H1 (cell line): ENCODE data around the gene NSF. TPM values are rescaled to one million over a fixed set of nuclear protein-coding genes. Genes with fewer than 3 reads are reported as not detected.

ENCODE experiments used
- CTCF ChIA-PET: fragments of 300-600 bp; sonication (Branson Sonifier 250); formaldehyde crosslinking; loops from one replicate; lab custom pipeline; 2021; ENCODE audit not compliant: partially characterized antibody; lab: Charles Lee
- POLR2A ChIA-PET: fragments of 300-600 bp; sonication (Branson Sonifier 250); formaldehyde crosslinking; loops from one replicate; lab custom pipeline; 2021; ENCODE audit warnings: inconsistent platforms; ENCODE audit not compliant: partially characterized antibody; lab: Charles Lee
- DNase-seq, 2 experiments: peaks; one replicate each; pipeline versions ENCODE4 v3.0.0 to v3.0.0-alpha.2; 2010 to 2022; ENCODE audit warnings: low spot score in 2 of 2, low read depth in 1 of 2, mixed read lengths in 1 of 2
- FAIRE-seq: peaks from 2 replicates; lab custom pipeline; 2011; peaks lifted over from hg19 to GRCh38; lab: Jason Lieb, UNC
- H2AFZ ChIP-seq: 2 replicates; pipeline ENCODE4 v1.8.1; 2012; ENCODE audit warnings: low read length, inconsistent platforms
- H2AK5ac ChIP-seq: 2 replicates; pipeline ENCODE4 v1.6.1; 2013; ENCODE audit warnings: low read depth, low read length
- H2BK120ac ChIP-seq: replicated peaks from 2 replicates; pipeline ENCODE3; 2013; ENCODE audit warnings: low read depth, low read length, inconsistent platforms
- H2BK12ac ChIP-seq: 2 replicates; pipeline ENCODE4 v1.6.1; 2013; ENCODE audit warnings: low read depth, low read length
- H2BK15ac ChIP-seq: 2 replicates; pipeline ENCODE4 v1.6.1; 2013; ENCODE audit warnings: low read length
- H2BK20ac ChIP-seq: 2 replicates; pipeline ENCODE4 v1.6.1; 2013; ENCODE audit warnings: low read length
- H2BK5ac ChIP-seq: 2 replicates; pipeline ENCODE4 v1.6.1; 2013; ENCODE audit warnings: low read depth, low read length
- H3K14ac ChIP-seq: 2 replicates; pipeline ENCODE4 v1.6.1; 2013; ENCODE audit warnings: inconsistent platforms; ENCODE audit not compliant: insufficient read length
- H3K18ac ChIP-seq: 2 replicates; pipeline ENCODE4 v1.6.1; 2013; ENCODE audit warnings: low read length; ENCODE audit errors: extremely low read depth
- H3K23ac ChIP-seq: 2 replicates; pipeline ENCODE4 v1.6.1; 2013; ENCODE audit warnings: inconsistent platforms; ENCODE audit not compliant: insufficient read length
- H3K23me2 ChIP-seq: 2 replicates; pipeline ENCODE4 v1.6.1; 2013; ENCODE audit warnings: low read depth, low read length
- H3K27ac ChIP-seq: 2 replicates; pipeline ENCODE4 v1.6.1; 2011; ENCODE audit warnings: low read depth, low read length, inconsistent platforms
- H3K27me3 ChIP-seq, 4 experiments: replicated peaks in 1 of 4; 1 replicate in 1 of 4; 2 replicates in 3 of 4; pipeline versions ENCODE4 v1.6.1 to v1.8.1; 2011 to 2013; ENCODE audit warnings: low read length in 3 of 4, mild to moderate bottlenecking in 3 of 4, inconsistent platforms in 2 of 4, mixed read lengths in 2 of 4, moderate library complexity in 1 of 4; ENCODE audit not compliant: control insufficient read depth in 3 of 4, insufficient read depth in 3 of 4; ENCODE audit errors: extremely low read depth in 1 of 4
- H3K36me3 ChIP-seq, 4 experiments: 2 replicates each; pipeline versions ENCODE4 v1.6.1 to v1.8.1; 2011 to 2013; ENCODE audit warnings: mild to moderate bottlenecking in 4 of 4, low read length in 3 of 4, moderate library complexity in 2 of 4, control low read depth in 1 of 4, inconsistent platforms in 1 of 4; ENCODE audit not compliant: insufficient read depth in 4 of 4, control insufficient read depth in 2 of 4
- H3K4ac ChIP-seq: replicated peaks from 2 replicates; pipeline ENCODE3; 2013; ENCODE audit warnings: low read length, low read depth, mixed read lengths, inconsistent platforms; ENCODE audit not compliant: insufficient read length
- H3K4me1 ChIP-seq, 4 experiments: replicated peaks in 1 of 4; 1 replicate in 1 of 4; 2 replicates in 3 of 4; pipeline versions ENCODE4 v1.6.1 to v1.8.1; 2011 to 2013; ENCODE audit warnings: low read length in 3 of 4, inconsistent platforms in 2 of 4, mixed read lengths in 1 of 4; ENCODE audit not compliant: insufficient read depth in 4 of 4, control insufficient read depth in 3 of 4
- H3K4me2 ChIP-seq, 2 experiments: 2 replicates each; pipeline versions ENCODE4 v1.6.1 to v1.8.1; 2011 to 2013; ENCODE audit warnings: low read depth in 2 of 2, low read length in 2 of 2, control low read depth in 1 of 2, inconsistent platforms in 1 of 2, mild to moderate bottlenecking in 1 of 2; ENCODE audit not compliant: insufficient read depth in 1 of 2
- H3K4me3 ChIP-seq, 4 experiments: fragments of 200-600, 300-600 bp in 1 of 4; sonication (generic), shearing (Covaris generic), sonication (Bioruptor Twin) in 1 of 4; 2 replicates each; pipeline versions ENCODE4 v1.5.1 to v1.8.1; 2011 to 2016; ENCODE audit warnings: low read length in 4 of 4, low read depth in 3 of 4, control low read depth in 2 of 4, inconsistent platforms in 2 of 4, mild to moderate bottlenecking in 2 of 4, mixed read lengths in 1 of 4, moderate library complexity in 1 of 4; ENCODE audit not compliant: insufficient read depth in 2 of 4; ENCODE audit errors: extremely low read depth in 1 of 4
- H3K56ac ChIP-seq: replicated peaks from 2 replicates; pipeline ENCODE3; 2013; ENCODE audit warnings: low read depth, mild to moderate bottlenecking, mixed read lengths, low read length, inconsistent platforms; ENCODE audit not compliant: insufficient read length
- H3K79me1 ChIP-seq: 2 replicates; pipeline ENCODE4 v1.6.1; 2013; ENCODE audit warnings: low read depth, low read length, control low read depth
- H3K79me2 ChIP-seq, 2 experiments: 2 replicates each; pipeline versions ENCODE4 v1.6.1 to v1.8.1; 2012 to 2013; ENCODE audit warnings: low read length in 2 of 2, mild to moderate bottlenecking in 2 of 2, inconsistent platforms in 1 of 2; ENCODE audit not compliant: insufficient read depth in 2 of 2, control insufficient read depth in 1 of 2
- H3K9ac ChIP-seq, 4 experiments: replicated peaks in 1 of 4; 1 replicate in 1 of 4; 2 replicates in 3 of 4; pipeline versions ENCODE4 v1.6.1 to v1.8.1; 2011 to 2013; ENCODE audit warnings: low read depth in 3 of 4, low read length in 3 of 4, control low read depth in 2 of 4, mild to moderate bottlenecking in 2 of 4, moderate library complexity in 2 of 4, inconsistent platforms in 1 of 4; ENCODE audit errors: extremely low read depth in 1 of 4
- H3K9me3 ChIP-seq, 2 experiments: 2 replicates each; pipeline versions ENCODE4 v1.6.1 to v1.8.1; 2012 to 2013; ENCODE audit warnings: mild to moderate bottlenecking in 2 of 2, moderate library complexity in 2 of 2, control low read depth in 1 of 2, inconsistent platforms in 1 of 2, low read depth in 1 of 2, low read length in 1 of 2, mixed read lengths in 1 of 2; ENCODE audit not compliant: insufficient read depth in 2 of 2
- H4K20me1 ChIP-seq, 2 experiments: replicated peaks in 1 of 2; 2 replicates each; pipeline versions ENCODE3 to v1.8.1; 2011 to 2013; ENCODE audit warnings: inconsistent platforms in 2 of 2, low read length in 2 of 2, mild to moderate bottlenecking in 1 of 2; ENCODE audit not compliant: insufficient read depth in 2 of 2, control insufficient read depth in 1 of 2
- H4K5ac ChIP-seq: 2 replicates; pipeline ENCODE4 v1.6.1; 2013; ENCODE audit warnings: low read length, low read depth, mixed read lengths, inconsistent platforms; ENCODE audit not compliant: insufficient read length
- H4K8ac ChIP-seq: 2 replicates; pipeline ENCODE4 v1.8.0; 2013; ENCODE audit warnings: mild to moderate bottlenecking, moderate library complexity, low read length, inconsistent platforms; ENCODE audit not compliant: insufficient read depth; ENCODE audit errors: extremely low read depth
- H4K91ac ChIP-seq: replicated peaks from 2 replicates; pipeline ENCODE3; 2013; ENCODE audit warnings: low read length, mixed read lengths, inconsistent platforms; ENCODE audit not compliant: insufficient read length
- BRCA1 ChIP-seq: IDR thresholded peaks from 2 replicates; pipeline ENCODE4 v1.6.1; 2012; ENCODE audit warnings: low read depth, low read length, improper control_type of control experiment
- CTBP2 ChIP-seq: IDR thresholded peaks from 2 replicates; pipeline ENCODE4 v1.7.0; 2011; ENCODE audit warnings: borderline replicate concordance, mild to moderate bottlenecking, moderate library complexity, mixed read lengths, low read length; ENCODE audit not compliant: insufficient read depth, insufficient read length
- POLR2AphosphoS5 ChIP-seq: IDR thresholded peaks from 2 replicates; pipeline ENCODE4 v1.6.1; 2011; ENCODE audit warnings: low read depth, low read length
- RAD21 ChIP-seq, 2 experiments: IDR thresholded peaks in 1 of 2; conservative IDR thresholded peaks in 1 of 2; 2 replicates each; pipeline ENCODE4 v1.6.1; 2011; ENCODE audit warnings: low read depth in 2 of 2, low read length in 2 of 2, improper control_type of control experiment in 1 of 2, inconsistent platforms in 1 of 2, mild to moderate bottlenecking in 1 of 2, moderate library complexity in 1 of 2
- TCF12 ChIP-seq: IDR thresholded peaks from 2 replicates; pipeline ENCODE4 v1.6.1; 2011; ENCODE audit warnings: low read depth, mild to moderate bottlenecking, low read length
- WGBS, 2 experiments: shearing (Covaris generic) in 1 of 2; methylation state at CpG; one replicate each; pipeline versions ENCODE4 v1.1.6 to v1.1.7; 2013 to 2015; ENCODE audit warnings: low lambda C conversion rate in 2 of 2, mixed read lengths in 2 of 2, inconsistent platforms in 1 of 2, low coverage in 1 of 2, missing lambda C conversion rate in 1 of 2; ENCODE audit not compliant: insufficient replicate concordance in 2 of 2, insufficient coverage in 1 of 2, insufficient read length in 1 of 2; ENCODE audit errors: extremely low coverage in 1 of 2, missing lambda C conversion rate in 1 of 2; 5-methylcytosine and 5-hydroxymethylcytosine counted together
- polyA plus RNA-seq, 7 experiments: library from polyadenylated mRNA; depleted of rRNA in 3 of 7; stranded (reverse) in 5 of 7; unstranded in 2 of 7; fragments of >200 nt in 5 of 7; fragments of 200-250 nt in 2 of 7; gene quantifications; 1 replicate in 5 of 7; 2 replicates in 1 of 7; 4 replicates in 1 of 7; pipeline versions ENCODE4 v1.2.1 to v1.2.3, GENCODE V29; 2011 to 2013; ENCODE audit warnings: missing spikeins in 2 of 7, mixed read lengths in 2 of 7
- total RNA-seq: library from RNA; stranded (reverse); fragmentation: NEBNext Ultra II Directional; extraction: Animal tissue kit (Norgen Biotek cat#: 25700); gene quantifications from 2 replicates; pipeline ENCODE4 v1.2.1, GENCODE V29; 2021

The NSF gene
- total and polyA plus RNA-seq, 2 of the 8 experiments (the other 6 are each of a cell fraction or from before 2014, with no cell fraction given): 13.0 to 27.7 TPM

DNA sequence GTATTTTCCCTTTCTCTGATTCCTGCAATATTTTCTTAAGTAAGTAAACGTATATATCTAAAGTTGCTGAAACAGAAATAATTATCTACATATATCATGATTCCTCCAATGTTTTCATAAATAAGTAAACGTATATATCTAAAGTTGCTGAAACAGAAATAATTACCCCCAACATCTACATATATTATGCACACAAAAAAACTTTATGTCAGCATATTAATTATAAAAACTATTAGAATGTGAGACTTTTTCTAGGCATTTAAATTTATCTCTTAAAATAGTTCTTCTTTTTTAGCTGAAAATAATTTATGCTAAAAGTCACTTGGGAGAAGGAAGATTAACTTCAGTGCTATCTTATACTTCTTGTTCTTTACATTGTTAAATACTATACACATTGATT is 139.6 kb downstream of the NSF start:
- Histone ChIP-seq H2BK12ac (no peak overlapping the region), H2BK120ac (no peak overlapping the region), H2BK20ac (no peak overlapping the region), H3K9ac (no peak overlapping the region), H2BK5ac (no peak overlapping the region), H3K27ac (no peak overlapping the region), H3K27me3 (no peaks in the 10 kb centered on the region), H4K5ac (no peak overlapping the region), H3K4me1 (peaks cover 2 to 14% (median 4%) of the 10 kb centered on the region in 4 experiments), H3K36me3 (no peaks in the 10 kb centered on the region), H3K23ac (no peak overlapping the region), H4K8ac (no peak overlapping the region), H3K14ac (no peak overlapping the region), H4K91ac (no peak overlapping the region), H3K79me2 (no peaks in the 10 kb centered on the region)
- no peak for FAIRE-seq
- no peak for TF ChIP-seq BRCA1
- no peak for TF ChIP-seq CTBP2
- no peak for TF ChIP-seq TCF12
- TF ChIP-seq POLR2AphosphoS5: no peak
- no peak for TF ChIP-seq RAD21 (IDR thresholded peaks at IDR 0.05 in 1 of 2, conservative IDR thresholded peaks at IDR 0.05 in 1 of 2; ENCODE audit: low read depth in 2 of 2, low read length in 2 of 2)
- TF ChIP-seq, all 59 proteins: peak for 0
- Histone ChIP-seq H2BK15ac (no peak overlapping the region), H3K4me3 (no peak overlapping the region), H3K18ac (no peak overlapping the region), H2AFZ (no peak overlapping the region), H3K9me3 (no peaks in the 10 kb centered on the region), H3K4ac (no peak overlapping the region), H4K20me1 (no peaks in the 10 kb centered on the region), H3K79me1 (no peaks in the 10 kb centered on the region), H3K23me2 (no peaks in the 10 kb centered on the region), H3K4me2 (no peak overlapping the region), H2AK5ac (no peak overlapping the region), H3K56ac (no peak overlapping the region)
- WGBS, 2 experiments: 82% methylated on average over 2 of the region's 2 CpGs; no CpG with 5 or more reads in 1 of the 2 experiments
- ChIA-PET POLR2A (no interaction called here), CTCF (interaction anchor here (1.0 kb wide), 1 partner anchor 112 kb away, joined by 5 read pairs; no protein-coding TSS in a partner anchor)
- no peak for DNase-seq
